ENCODE measurements around the gene GABARAPL2.

DNA sequence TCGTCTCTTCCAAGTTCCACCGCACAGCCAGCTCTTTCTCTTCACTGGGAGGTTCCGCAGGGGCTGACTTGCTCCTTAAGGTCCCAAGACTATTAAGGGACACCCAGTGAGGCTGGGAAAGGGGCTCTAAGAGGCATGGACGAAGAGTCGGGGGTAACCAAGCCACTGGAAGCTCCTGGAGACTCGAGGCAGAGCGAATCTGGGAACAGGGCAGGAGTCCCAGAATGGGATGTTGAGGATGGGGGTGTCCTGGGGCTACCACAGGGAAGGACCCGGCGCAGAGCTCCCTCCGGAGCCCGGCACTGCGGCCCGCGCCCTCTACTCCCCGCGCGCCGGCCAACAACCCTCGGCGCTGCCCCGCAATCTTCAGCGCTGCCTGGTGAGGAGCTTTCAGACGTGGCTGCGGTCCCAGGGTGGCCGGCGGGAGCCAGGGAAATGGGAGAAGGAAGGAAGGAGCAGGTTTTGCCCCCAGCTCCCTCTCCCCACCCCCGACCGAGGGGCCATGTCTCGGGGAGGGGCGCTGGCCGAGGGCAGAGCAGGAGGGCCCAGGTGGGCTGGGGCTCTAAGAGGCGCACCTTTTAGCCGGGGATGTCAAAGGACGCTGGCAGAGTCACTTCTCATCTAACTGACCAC, 30.9 kb upstream of the GABARAPL2 start:
- TF ChIP-seq, protein P1, sequence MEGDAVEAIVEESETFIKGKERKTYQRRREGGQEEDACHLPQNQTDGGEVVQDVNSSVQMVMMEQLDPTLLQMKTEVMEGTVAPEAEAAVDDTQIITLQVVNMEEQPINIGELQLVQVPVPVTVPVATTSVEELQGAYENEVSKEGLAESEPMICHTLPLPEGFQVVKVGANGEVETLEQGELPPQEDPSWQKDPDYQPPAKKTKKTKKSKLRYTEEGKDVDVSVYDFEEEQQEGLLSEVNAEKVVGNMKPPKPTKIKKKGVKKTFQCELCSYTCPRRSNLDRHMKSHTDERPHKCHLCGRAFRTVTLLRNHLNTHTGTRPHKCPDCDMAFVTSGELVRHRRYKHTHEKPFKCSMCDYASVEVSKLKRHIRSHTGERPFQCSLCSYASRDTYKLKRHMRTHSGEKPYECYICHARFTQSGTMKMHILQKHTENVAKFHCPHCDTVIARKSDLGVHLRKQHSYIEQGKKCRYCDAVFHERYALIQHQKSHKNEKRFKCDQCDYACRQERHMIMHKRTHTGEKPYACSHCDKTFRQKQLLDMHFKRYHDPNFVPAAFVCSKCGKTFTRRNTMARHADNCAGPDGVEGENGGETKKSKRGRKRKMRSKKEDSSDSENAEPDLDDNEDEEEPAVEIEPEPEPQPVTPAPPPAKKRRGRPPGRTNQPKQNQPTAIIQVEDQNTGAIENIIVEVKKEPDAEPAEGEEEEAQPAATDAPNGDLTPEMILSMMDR (optimal IDR thresholded peaks at IDR 0.05 in 1 of 3, IDR thresholded peaks at IDR 0.05 in 1 of 3, conservative IDR thresholded peaks at IDR 0.05 in 1 of 3; ENCODE audit: extremely low read depth in 1 of 3, insufficient read depth in 2 of 3, low read length in 3 of 3) = no peak
- TF ChIP-seq EZH2 (IDR thresholded peaks at IDR 0.05; ENCODE audit: low read length) = no peak

Data from keratinocyte (primary cell).